SK-N-SH (cell line): ENCODE data around the gene NR6A1. TPM values are rescaled to one million over a fixed set of nuclear protein-coding genes. Genes with fewer than 3 reads are reported as not detected.

Source experiments
- CTCF ChIA-PET: fragments of 300-600, 350-600 bp; formaldehyde crosslinking; extraction: SDS; loops from one replicate; lab custom pipeline; 2021; lab: Yijun Ruan, JAX
- POLR2A ChIA-PET: fragments of 350-600 bp; sonication (Branson Sonifier 250); formaldehyde crosslinking; extraction: SDS; loops from one replicate; lab custom pipeline; 2020; ENCODE audit warnings: antibody characterized with exemption, inconsistent platforms; lab: Yijun Ruan, JAX
- DNase-seq: peaks from one replicate; pipeline ENCODE4 v3.0.0; 2012
- H2AFZ ChIP-seq: fragments of 200-600 bp; sonication (generic); 2 replicates; pipeline ENCODE4 v1.8.1; 2016; ENCODE audit warnings: antibody characterized with exemption, mild to moderate bottlenecking, low read depth
- H3F3A ChIP-seq: fragments of 200-600 bp; sonication (generic); replicated peaks from 2 replicates; pipeline ENCODE3; 2016; ENCODE audit warnings: antibody characterized with exemption, mild to moderate bottlenecking; ENCODE audit not compliant: insufficient read depth
- H3K27ac ChIP-seq, 2 experiments: fragments of 200-500 bp in 1 of 2; fragments of 200-600 bp in 1 of 2; sonication (Bioruptor generic) in 1 of 2; sonication (generic), shearing (Covaris generic) in 1 of 2; 2 replicates each; pipeline versions ENCODE4 v1.5.1 to v1.6.1; 2014 to 2016; ENCODE audit warnings: low read depth in 2 of 2, inconsistent platforms in 1 of 2, low read length in 1 of 2, mild to moderate bottlenecking in 1 of 2, mixed read lengths in 1 of 2
- H3K27me3 ChIP-seq: fragments of 200-600 bp; sonication (generic), shearing (Covaris generic); 2 replicates; pipeline ENCODE4 v1.6.1; 2016; ENCODE audit warnings: mixed run types; ENCODE audit not compliant: insufficient read depth
- H3K36me3 ChIP-seq, 2 experiments: fragments of 200-500 bp in 1 of 2; fragments of 200-600 bp in 1 of 2; sonication (Bioruptor generic) in 1 of 2; sonication (generic) in 1 of 2; replicated peaks in 1 of 2; 2 replicates each; pipeline versions ENCODE3 to v1.5.1; 2014 to 2016; ENCODE audit warnings: low read length in 1 of 2, mild to moderate bottlenecking in 1 of 2; ENCODE audit not compliant: insufficient read depth in 2 of 2, control insufficient read depth in 1 of 2
- H3K4me1 ChIP-seq, 2 experiments: fragments of 200-500 bp in 1 of 2; fragments of 200-600 bp in 1 of 2; sonication (Bioruptor generic) in 1 of 2; sonication (generic), shearing (Covaris generic) in 1 of 2; 2 replicates each; pipeline versions ENCODE4 v1.5.1 to v1.6.1; 2014 to 2016; ENCODE audit warnings: low read depth in 1 of 2, low read length in 1 of 2, mixed run types in 1 of 2; ENCODE audit not compliant: insufficient read depth in 2 of 2, control insufficient read depth in 1 of 2
- H3K4me2 ChIP-seq: fragments of 200-600 bp; sonication (generic), shearing (Covaris generic); 2 replicates; pipeline ENCODE4 v1.6.1; 2017; ENCODE audit warnings: mixed run types
- H3K4me3 ChIP-seq, 2 experiments: fragments of 200-500 bp in 1 of 2; fragments of 200-600 bp in 1 of 2; sonication (Bioruptor generic) in 1 of 2; sonication (generic), shearing (Covaris generic) in 1 of 2; 2 replicates each; pipeline versions ENCODE4 v1.5.1 to v1.8.1; 2014 to 2016; ENCODE audit warnings: low read depth in 2 of 2, inconsistent platforms in 1 of 2, low read length in 1 of 2, mild to moderate bottlenecking in 1 of 2, mixed read lengths in 1 of 2, moderate library complexity in 1 of 2
- H3K79me2 ChIP-seq: fragments of 200-600 bp; sonication (generic); 2 replicates; pipeline ENCODE4 v1.8.1; 2017; ENCODE audit warnings: mild to moderate bottlenecking; ENCODE audit not compliant: insufficient read depth
- H3K9ac ChIP-seq: fragments of 200-600 bp; sonication (generic); 2 replicates; pipeline ENCODE4 v1.6.1; 2017; ENCODE audit warnings: mixed run types
- H3K9me2 ChIP-seq: fragments of 200-600 bp; sonication (generic); 2 replicates; pipeline ENCODE4 v1.6.1; 2017; ENCODE audit warnings: mixed run types
- H3K9me3 ChIP-seq: fragments of 200-600 bp; sonication (generic); 2 replicates; pipeline ENCODE4 v1.6.1; 2017; ENCODE audit warnings: mixed run types, mild to moderate bottlenecking, moderate library complexity
- H4K20me1 ChIP-seq: fragments of 200-600 bp; sonication (generic); 2 replicates; pipeline ENCODE4 v1.6.1; 2017; ENCODE audit warnings: mild to moderate bottlenecking, mixed run types; ENCODE audit not compliant: insufficient read depth
- ELF1 ChIP-seq: IDR thresholded peaks from 2 replicates; pipeline ENCODE4 v1.4.0; 2012
- EZH2phosphoT487 ChIP-seq: fragments of 200-600 bp; sonication (generic); IDR thresholded peaks from 2 replicates; pipeline ENCODE4 v1.6.1; 2017; ENCODE audit warnings: low read depth, mixed run types, mild to moderate bottlenecking, antibody characterized with exemption, moderate library complexity, borderline replicate concordance
- NFIC ChIP-seq: IDR thresholded peaks from 2 replicates; pipeline ENCODE4 v1.4.0; 2012; ENCODE audit warnings: borderline replicate concordance
- NRF1 ChIP-seq: IDR thresholded peaks from 2 replicates; pipeline ENCODE4 v1.6.1; 2012; ENCODE audit warnings: low read depth, mild to moderate bottlenecking, low read length
- RXRA ChIP-seq: IDR thresholded peaks from 2 replicates; pipeline ENCODE4 v1.4.0; 2012; ENCODE audit warnings: low read depth, mild to moderate bottlenecking, borderline replicate concordance
- WGBS: methylation state at CpG from one replicate; pipeline ENCODE4 v1.1.6; 2017; ENCODE audit warnings: low lambda C conversion rate; 5-methylcytosine and 5-hydroxymethylcytosine counted together
- polyA plus RNA-seq, 3 experiments: library from polyadenylated mRNA; depleted of rRNA; stranded (reverse); fragments of >200 nt; gene quantifications; 2 replicates each; pipeline ENCODE4 v1.2.3, GENCODE V29; 2012
- TF ChIP-seq, protein P1 (sequence below): fragments of 200-600 bp; sonication (generic); IDR thresholded peaks from 2 replicates; pipeline ENCODE4 v1.6.1; 2017; ENCODE audit warnings: antibody characterized with exemption, mild to moderate bottlenecking, moderate library complexity
- TF ChIP-seq, protein P2 (sequence below): IDR thresholded peaks from 2 replicates; pipeline ENCODE4; 2012
- TF ChIP-seq, protein P3 (sequence below): IDR thresholded peaks from 2 replicates; pipeline ENCODE4 v1.6.1; 2012; ENCODE audit warnings: mild to moderate bottlenecking, low read depth, low read length, moderate library complexity
- TF ChIP-seq, protein P4 (sequence below): fragments of 150-350 bp; IDR thresholded peaks from 2 replicates; pipeline ENCODE4 v1.6.1; 2016; ENCODE audit warnings: mild to moderate bottlenecking, low read depth, low read length

NR6A1 gene
- polyA plus RNA-seq, 1 of the 3 experiments (the other 2 are of a cell fraction), result 1.2 TPM

DNA sequence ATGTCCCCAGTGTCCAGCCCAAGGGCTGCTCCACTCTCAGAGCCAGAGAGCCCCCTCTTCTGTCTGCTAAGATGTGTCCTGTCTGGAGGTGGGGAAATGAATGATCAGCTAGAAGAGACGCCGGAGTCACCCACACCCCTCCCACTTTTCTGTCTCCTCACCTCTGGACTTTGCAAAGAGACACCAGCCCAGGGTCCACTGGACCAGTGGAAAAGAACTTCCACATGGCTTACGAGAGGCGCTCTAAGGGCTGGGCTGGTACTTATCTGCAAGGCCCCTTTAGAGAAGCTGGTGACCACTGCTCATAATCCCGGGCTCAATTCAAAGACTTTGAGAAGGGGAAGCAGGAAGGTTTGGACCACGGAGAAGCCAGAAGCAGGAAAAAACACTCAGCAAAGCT is 273.1 kb downstream of the NR6A1 start:
- H3K9me2 ChIP-seq, result no peaks in the 10 kb centered on the region
- POLR2A ChIA-PET, result no interaction called here
- no peaks in the 10 kb centered on the region for H3K36me3 ChIP-seq
- H3K4me2 ChIP-seq, result no peak overlapping the region
- peaks cover 25% of the 10 kb centered on the region for H3K27me3 ChIP-seq
- H3K27ac ChIP-seq, result no peak overlapping the region
- no peak overlapping the region for H3K9ac ChIP-seq
- H3K79me2 ChIP-seq, result no peaks in the 10 kb centered on the region
- no peaks in the 10 kb centered on the region for H3K4me1 ChIP-seq
- H3F3A ChIP-seq, result no peaks in the 10 kb centered on the region
- H2AFZ ChIP-seq, result no peak overlapping the region
- H4K20me1 ChIP-seq, result no peaks in the 10 kb centered on the region
- CTCF ChIA-PET, result interaction anchor here (0.9 to 1.7 kb wide), 6 partner anchors 14 to 111 kb away, joined by 3 to 5 read pairs (median 3); no protein-coding TSS in a partner anchor
- 87% methylated on average over 6 of the region's 6 CpGs for WGBS
- TF ChIP-seq ELF1, result no peak
- no peak for TF ChIP-seq RXRA
- TF ChIP-seq, protein P1, sequence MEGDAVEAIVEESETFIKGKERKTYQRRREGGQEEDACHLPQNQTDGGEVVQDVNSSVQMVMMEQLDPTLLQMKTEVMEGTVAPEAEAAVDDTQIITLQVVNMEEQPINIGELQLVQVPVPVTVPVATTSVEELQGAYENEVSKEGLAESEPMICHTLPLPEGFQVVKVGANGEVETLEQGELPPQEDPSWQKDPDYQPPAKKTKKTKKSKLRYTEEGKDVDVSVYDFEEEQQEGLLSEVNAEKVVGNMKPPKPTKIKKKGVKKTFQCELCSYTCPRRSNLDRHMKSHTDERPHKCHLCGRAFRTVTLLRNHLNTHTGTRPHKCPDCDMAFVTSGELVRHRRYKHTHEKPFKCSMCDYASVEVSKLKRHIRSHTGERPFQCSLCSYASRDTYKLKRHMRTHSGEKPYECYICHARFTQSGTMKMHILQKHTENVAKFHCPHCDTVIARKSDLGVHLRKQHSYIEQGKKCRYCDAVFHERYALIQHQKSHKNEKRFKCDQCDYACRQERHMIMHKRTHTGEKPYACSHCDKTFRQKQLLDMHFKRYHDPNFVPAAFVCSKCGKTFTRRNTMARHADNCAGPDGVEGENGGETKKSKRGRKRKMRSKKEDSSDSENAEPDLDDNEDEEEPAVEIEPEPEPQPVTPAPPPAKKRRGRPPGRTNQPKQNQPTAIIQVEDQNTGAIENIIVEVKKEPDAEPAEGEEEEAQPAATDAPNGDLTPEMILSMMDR, result no peak
- no peak for TF ChIP-seq EZH2phosphoT487
- TF ChIP-seq, protein P2, sequence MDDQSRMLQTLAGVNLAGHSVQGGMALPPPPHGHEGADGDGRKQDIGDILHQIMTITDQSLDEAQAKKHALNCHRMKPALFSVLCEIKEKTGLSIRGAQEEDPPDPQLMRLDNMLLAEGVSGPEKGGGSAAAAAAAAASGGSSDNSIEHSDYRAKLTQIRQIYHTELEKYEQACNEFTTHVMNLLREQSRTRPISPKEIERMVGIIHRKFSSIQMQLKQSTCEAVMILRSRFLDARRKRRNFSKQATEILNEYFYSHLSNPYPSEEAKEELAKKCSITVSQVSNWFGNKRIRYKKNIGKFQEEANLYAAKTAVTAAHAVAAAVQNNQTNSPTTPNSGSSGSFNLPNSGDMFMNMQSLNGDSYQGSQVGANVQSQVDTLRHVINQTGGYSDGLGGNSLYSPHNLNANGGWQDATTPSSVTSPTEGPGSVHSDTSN, result no peak
- TF ChIP-seq NRF1, result no peak
- no peak for TF ChIP-seq NFIC
- TF ChIP-seq, protein P3, sequence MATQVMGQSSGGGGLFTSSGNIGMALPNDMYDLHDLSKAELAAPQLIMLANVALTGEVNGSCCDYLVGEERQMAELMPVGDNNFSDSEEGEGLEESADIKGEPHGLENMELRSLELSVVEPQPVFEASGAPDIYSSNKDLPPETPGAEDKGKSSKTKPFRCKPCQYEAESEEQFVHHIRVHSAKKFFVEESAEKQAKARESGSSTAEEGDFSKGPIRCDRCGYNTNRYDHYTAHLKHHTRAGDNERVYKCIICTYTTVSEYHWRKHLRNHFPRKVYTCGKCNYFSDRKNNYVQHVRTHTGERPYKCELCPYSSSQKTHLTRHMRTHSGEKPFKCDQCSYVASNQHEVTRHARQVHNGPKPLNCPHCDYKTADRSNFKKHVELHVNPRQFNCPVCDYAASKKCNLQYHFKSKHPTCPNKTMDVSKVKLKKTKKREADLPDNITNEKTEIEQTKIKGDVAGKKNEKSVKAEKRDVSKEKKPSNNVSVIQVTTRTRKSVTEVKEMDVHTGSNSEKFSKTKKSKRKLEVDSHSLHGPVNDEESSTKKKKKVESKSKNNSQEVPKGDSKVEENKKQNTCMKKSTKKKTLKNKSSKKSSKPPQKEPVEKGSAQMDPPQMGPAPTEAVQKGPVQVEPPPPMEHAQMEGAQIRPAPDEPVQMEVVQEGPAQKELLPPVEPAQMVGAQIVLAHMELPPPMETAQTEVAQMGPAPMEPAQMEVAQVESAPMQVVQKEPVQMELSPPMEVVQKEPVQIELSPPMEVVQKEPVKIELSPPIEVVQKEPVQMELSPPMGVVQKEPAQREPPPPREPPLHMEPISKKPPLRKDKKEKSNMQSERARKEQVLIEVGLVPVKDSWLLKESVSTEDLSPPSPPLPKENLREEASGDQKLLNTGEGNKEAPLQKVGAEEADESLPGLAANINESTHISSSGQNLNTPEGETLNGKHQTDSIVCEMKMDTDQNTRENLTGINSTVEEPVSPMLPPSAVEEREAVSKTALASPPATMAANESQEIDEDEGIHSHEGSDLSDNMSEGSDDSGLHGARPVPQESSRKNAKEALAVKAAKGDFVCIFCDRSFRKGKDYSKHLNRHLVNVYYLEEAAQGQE, result no peak
- TF ChIP-seq, protein P4, sequence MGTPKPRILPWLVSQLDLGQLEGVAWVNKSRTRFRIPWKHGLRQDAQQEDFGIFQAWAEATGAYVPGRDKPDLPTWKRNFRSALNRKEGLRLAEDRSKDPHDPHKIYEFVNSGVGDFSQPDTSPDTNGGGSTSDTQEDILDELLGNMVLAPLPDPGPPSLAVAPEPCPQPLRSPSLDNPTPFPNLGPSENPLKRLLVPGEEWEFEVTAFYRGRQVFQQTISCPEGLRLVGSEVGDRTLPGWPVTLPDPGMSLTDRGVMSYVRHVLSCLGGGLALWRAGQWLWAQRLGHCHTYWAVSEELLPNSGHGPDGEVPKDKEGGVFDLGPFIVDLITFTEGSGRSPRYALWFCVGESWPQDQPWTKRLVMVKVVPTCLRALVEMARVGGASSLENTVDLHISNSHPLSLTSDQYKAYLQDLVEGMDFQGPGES, result no peak
- no peak for DNase-seq
- no peak overlapping the region for H3K4me3 ChIP-seq
- H3K9me3 ChIP-seq, result no peaks in the 10 kb centered on the region
